NB4 (cell line): Measurements from ENCODE around the gene GNAO1.

Experiments used
- MAX ChIP-seq: IDR thresholded peaks from 2 replicates; pipeline ENCODE4 v1.6.1; 2011; ENCODE audit warnings: low read depth, low read length
- MYC ChIP-seq: IDR thresholded peaks from 2 replicates; pipeline ENCODE4 v1.6.1; 2011; ENCODE audit warnings: low read depth, low read length
- POLR2A ChIP-seq: IDR thresholded peaks from 2 replicates; pipeline ENCODE4 v1.6.1; 2011; ENCODE audit warnings: mild to moderate bottlenecking; ENCODE audit not compliant: insufficient read length; ENCODE audit errors: extremely low read depth
- TF ChIP-seq, protein P1 (sequence below): IDR thresholded peaks from one replicate; pipeline ENCODE4 v1.5.1; 2012; ENCODE audit warnings: low read depth, low read length

GRCh38 chr16:56270828-56271227, 79.5 kb downstream of the GNAO1 start:
- no peak for TF ChIP-seq POLR2A
- TF ChIP-seq, protein P1, sequence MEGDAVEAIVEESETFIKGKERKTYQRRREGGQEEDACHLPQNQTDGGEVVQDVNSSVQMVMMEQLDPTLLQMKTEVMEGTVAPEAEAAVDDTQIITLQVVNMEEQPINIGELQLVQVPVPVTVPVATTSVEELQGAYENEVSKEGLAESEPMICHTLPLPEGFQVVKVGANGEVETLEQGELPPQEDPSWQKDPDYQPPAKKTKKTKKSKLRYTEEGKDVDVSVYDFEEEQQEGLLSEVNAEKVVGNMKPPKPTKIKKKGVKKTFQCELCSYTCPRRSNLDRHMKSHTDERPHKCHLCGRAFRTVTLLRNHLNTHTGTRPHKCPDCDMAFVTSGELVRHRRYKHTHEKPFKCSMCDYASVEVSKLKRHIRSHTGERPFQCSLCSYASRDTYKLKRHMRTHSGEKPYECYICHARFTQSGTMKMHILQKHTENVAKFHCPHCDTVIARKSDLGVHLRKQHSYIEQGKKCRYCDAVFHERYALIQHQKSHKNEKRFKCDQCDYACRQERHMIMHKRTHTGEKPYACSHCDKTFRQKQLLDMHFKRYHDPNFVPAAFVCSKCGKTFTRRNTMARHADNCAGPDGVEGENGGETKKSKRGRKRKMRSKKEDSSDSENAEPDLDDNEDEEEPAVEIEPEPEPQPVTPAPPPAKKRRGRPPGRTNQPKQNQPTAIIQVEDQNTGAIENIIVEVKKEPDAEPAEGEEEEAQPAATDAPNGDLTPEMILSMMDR, result no peak
- TF ChIP-seq MAX, result no peak
- no peak for TF ChIP-seq MYC
